GM21825 (cell line): ENCODE measurements around the gene CPT2.

ENCODE experiments used
- ATAC-seq: cut with Tn5 transposase; IDR thresholded peaks from one replicate; pipeline ENCODE4 v1.9.1; 2021; ENCODE audit warnings: mild to moderate bottlenecking, moderate library complexity; ENCODE audit not compliant: unreplicated experiment

The CPT2 gene

GRCh38 chr1:53259932-53260331, 63.3 kb downstream of the CPT2 start:
- no peak for ATAC-seq

GRCh38 chr1:53260631-53261247, 64.1 kb downstream of the CPT2 start:
- no peak for ATAC-seq

GRCh38 chr1:53262000-53262399, 65.4 kb downstream of the CPT2 start:
- ATAC-seq = no peak
